Smooth muscle cell (in vitro differentiated cells): ENCODE results near the gene DEFB114. TPM values are rescaled to one million over a fixed set of nuclear protein-coding genes. Genes with fewer than 3 reads are reported as not detected.

Experiments
- DNase-seq: peaks from one replicate; lab custom pipeline; 2025; ENCODE audit not compliant: unreplicated experiment; lab: John Stamatoyannopoulos, UW
- H2AFZ ChIP-seq: fragments of 200-600 bp; sonication (generic); 2 replicates; pipeline ENCODE4 v1.6.0; 2016; ENCODE audit warnings: antibody characterized with exemption, low read depth, mild to moderate bottlenecking
- H3F3A ChIP-seq: fragments of 200-600 bp; sonication (generic); 2 replicates; pipeline ENCODE4 v1.6.0; 2017; ENCODE audit warnings: antibody characterized with exemption, low read depth
- H3K27ac ChIP-seq: fragments of 200-600 bp; sonication (generic); 2 replicates; pipeline ENCODE4 v1.5.1; 2016; ENCODE audit warnings: low read depth, mild to moderate bottlenecking
- H3K27me3 ChIP-seq: fragments of 200-600 bp; sonication (generic); 2 replicates; pipeline ENCODE4 v1.6.1; 2016; ENCODE audit warnings: low read depth, mild to moderate bottlenecking
- H3K36me3 ChIP-seq: fragments of 200-600 bp; sonication (generic); 2 replicates; pipeline ENCODE4 v1.5.1; 2016; ENCODE audit warnings: low read depth
- H3K4me1 ChIP-seq: fragments of 200-600 bp; sonication (generic); 2 replicates; pipeline ENCODE4 v1.5.1; 2016; ENCODE audit warnings: low read depth
- H3K4me2 ChIP-seq: fragments of 200-600 bp; sonication (generic); 2 replicates; pipeline ENCODE4 v1.6.0; 2016; ENCODE audit warnings: mild to moderate bottlenecking
- H3K4me3 ChIP-seq: fragments of 200-600 bp; sonication (generic); 2 replicates; pipeline ENCODE4 v1.5.1; 2016; ENCODE audit warnings: mild to moderate bottlenecking
- H3K79me2 ChIP-seq: fragments of 200-600 bp; sonication (generic); 2 replicates; pipeline ENCODE4 v1.6.0; 2016; ENCODE audit warnings: low read depth, mild to moderate bottlenecking
- H3K9ac ChIP-seq: fragments of 200-600 bp; sonication (generic); 2 replicates; pipeline ENCODE4 v1.6.0; 2016; ENCODE audit warnings: low read depth
- H3K9me3 ChIP-seq: fragments of 200-600 bp; sonication (generic); replicated peaks from 2 replicates; pipeline ENCODE4 v1.5.1; 2016; ENCODE audit warnings: low read depth
- H4K20me1 ChIP-seq: fragments of 200-600 bp; sonication (generic); 2 replicates; pipeline ENCODE4 v1.6.0; 2016; ENCODE audit warnings: low read depth
- WGBS: methylation state at CpG from one replicate; pipeline ENCODE4 v1.1.7; 2016; ENCODE audit warnings: low lambda C conversion rate; 5-methylcytosine and 5-hydroxymethylcytosine counted together
- polyA plus RNA-seq: library from polyadenylated mRNA; unstranded; fragments of >200 nt; fragmentation: Nextera tagmentation; extraction: Ambion mirVana; gene quantifications from 2 replicates; pipeline ENCODE4 v1.2.1, GENCODE V29; 2016
- total RNA-seq: library from RNA; depleted of rRNA; stranded (reverse); fragments of >200 nt; gene quantifications from 2 replicates; pipeline ENCODE4 v1.2.3, GENCODE V29; 2014
- TF ChIP-seq, protein P1 (sequence below): fragments of 200-600 bp; sonication (generic); IDR thresholded peaks from 2 replicates; pipeline ENCODE4 v1.5.1; 2017; ENCODE audit warnings: borderline replicate concordance, mild to moderate bottlenecking, antibody characterized with exemption; ENCODE audit not compliant: insufficient read depth, poor library complexity, severe bottlenecking

The DEFB114 gene, protein sequence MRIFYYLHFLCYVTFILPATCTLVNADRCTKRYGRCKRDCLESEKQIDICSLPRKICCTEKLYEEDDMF
- total RNA-seq (not detected in 2 replicates), polyA plus RNA-seq (not detected in 2 replicates)

DNA sequence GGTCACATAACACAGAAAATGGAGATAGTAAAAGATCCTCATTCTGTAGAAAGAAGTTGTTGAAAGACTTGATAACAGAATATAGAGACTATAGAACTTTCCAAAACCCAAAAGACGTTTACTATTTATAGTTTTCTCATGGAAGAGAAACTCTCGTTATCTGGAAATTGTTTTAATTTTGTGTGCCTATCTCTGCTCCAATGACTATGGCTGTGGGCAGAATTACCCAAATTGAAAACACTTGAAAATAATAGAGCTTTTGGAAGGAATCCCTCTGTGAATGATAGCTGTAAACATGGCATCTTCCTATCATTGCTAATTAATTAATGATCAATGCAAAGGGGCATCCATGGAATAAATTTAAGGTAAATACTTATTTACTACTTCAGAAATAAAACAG is at the start of gene DEFB114:
TSS of gene DEFB114 (minus strand) at position 101 of the 400 bp plus-strand sequence. CDS start at position 42, 59 bp downstream.
- no peak within 1 kb of the TSS for H3K9ac ChIP-seq
- no peak within 1 kb of the TSS for H3K4me2 ChIP-seq
- no peaks in the 10 kb centered on the region for H3K4me1 ChIP-seq
- no peak within 1 kb of the TSS for H3K4me3 ChIP-seq
- H4K20me1 ChIP-seq, result no peaks in the 10 kb centered on the region
- H3K27ac ChIP-seq, result no peak within 1 kb of the TSS
- no peaks in the 10 kb centered on the region for H3F3A ChIP-seq
- no peak for DNase-seq
- no peaks in the 10 kb centered on the region for H3K9me3 ChIP-seq
- TF ChIP-seq, protein P1, sequence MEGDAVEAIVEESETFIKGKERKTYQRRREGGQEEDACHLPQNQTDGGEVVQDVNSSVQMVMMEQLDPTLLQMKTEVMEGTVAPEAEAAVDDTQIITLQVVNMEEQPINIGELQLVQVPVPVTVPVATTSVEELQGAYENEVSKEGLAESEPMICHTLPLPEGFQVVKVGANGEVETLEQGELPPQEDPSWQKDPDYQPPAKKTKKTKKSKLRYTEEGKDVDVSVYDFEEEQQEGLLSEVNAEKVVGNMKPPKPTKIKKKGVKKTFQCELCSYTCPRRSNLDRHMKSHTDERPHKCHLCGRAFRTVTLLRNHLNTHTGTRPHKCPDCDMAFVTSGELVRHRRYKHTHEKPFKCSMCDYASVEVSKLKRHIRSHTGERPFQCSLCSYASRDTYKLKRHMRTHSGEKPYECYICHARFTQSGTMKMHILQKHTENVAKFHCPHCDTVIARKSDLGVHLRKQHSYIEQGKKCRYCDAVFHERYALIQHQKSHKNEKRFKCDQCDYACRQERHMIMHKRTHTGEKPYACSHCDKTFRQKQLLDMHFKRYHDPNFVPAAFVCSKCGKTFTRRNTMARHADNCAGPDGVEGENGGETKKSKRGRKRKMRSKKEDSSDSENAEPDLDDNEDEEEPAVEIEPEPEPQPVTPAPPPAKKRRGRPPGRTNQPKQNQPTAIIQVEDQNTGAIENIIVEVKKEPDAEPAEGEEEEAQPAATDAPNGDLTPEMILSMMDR, result no peak
- no peak within 1 kb of the TSS for H2AFZ ChIP-seq
- 84% methylated on average over 2 of the region's 2 CpGs for WGBS
- no peaks in the 10 kb centered on the region for H3K79me2 ChIP-seq
- H3K27me3 ChIP-seq, result no peaks in the 10 kb centered on the region
- no peaks in the 10 kb centered on the region for H3K36me3 ChIP-seq

DNA sequence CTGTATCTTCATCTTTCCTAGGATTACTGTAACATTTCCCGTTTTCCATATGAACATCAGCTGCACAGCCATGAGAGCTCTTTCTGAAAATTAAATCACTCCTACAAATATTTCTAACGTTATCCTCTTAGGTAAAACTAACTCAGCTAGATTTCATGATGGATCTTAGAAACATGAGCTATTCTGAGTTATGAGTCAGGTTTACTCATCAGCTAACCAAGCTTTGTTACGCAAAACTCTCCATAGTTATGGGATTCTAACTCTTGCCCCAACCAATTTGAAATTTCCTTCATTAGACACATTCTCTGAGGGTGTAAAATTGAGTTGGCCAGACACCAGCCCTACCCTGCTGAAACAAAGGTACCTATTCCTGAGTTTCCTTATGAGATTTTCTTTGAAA is 43.9 kb upstream of the DEFB114 start:
- no peak overlapping the region for H3K9ac ChIP-seq
- TF ChIP-seq, protein P1, result no peak
- H3K27me3 ChIP-seq, result no peaks in the 10 kb centered on the region
- H3K27ac ChIP-seq, result no peak overlapping the region
- H4K20me1 ChIP-seq, result no peaks in the 10 kb centered on the region
- no peak overlapping the region for H2AFZ ChIP-seq
- H3K4me1 ChIP-seq, result no peaks in the 10 kb centered on the region
- no peaks in the 10 kb centered on the region for H3K36me3 ChIP-seq
- no peak overlapping the region for H3K4me3 ChIP-seq
- H3F3A ChIP-seq, result no peaks in the 10 kb centered on the region
- H3K9me3 ChIP-seq, result no peaks in the 10 kb centered on the region
- no peak for DNase-seq
- H3K79me2 ChIP-seq, result no peaks in the 10 kb centered on the region
- 66% methylated on average over 3 of the region's 3 CpGs for WGBS
- H3K4me2 ChIP-seq, result no peak overlapping the region

DNA sequence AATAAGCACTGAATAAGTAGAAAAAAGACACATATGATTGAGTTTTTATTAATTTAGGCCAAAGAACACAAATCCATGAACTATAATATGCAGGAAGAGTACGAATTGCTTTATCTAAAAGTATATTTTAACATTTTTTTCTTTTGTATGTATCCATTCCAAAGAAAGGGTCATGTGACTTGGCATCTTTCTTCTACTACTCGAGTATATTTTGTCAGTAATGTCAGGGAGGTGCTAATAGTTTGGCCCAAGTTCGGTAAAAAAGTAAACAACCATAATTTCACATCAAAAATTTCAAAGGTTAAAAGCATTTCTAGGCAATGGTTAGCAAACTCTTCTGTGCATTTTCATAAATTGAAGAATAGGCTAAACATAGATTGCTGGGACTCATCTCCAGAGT is 39.2 kb upstream of the DEFB114 start:
- WGBS, result 87% methylated on average over 3 of the region's 3 CpGs
- Histone ChIP-seq H3K36me3 (no peaks in the 10 kb centered on the region), H3K4me2 (no peak overlapping the region), H3K4me3 (no peak overlapping the region), H3K27ac (no peak overlapping the region), H3K27me3 (no peaks in the 10 kb centered on the region), H3K9me3 (no peaks in the 10 kb centered on the region), H3F3A (no peaks in the 10 kb centered on the region), H2AFZ (no peak overlapping the region), H3K4me1 (no peaks in the 10 kb centered on the region), H3K9ac (no peak overlapping the region), H3K79me2 (no peaks in the 10 kb centered on the region), H4K20me1 (no peaks in the 10 kb centered on the region)
- TF ChIP-seq, protein P1, result no peak
- no peak for DNase-seq

DNA sequence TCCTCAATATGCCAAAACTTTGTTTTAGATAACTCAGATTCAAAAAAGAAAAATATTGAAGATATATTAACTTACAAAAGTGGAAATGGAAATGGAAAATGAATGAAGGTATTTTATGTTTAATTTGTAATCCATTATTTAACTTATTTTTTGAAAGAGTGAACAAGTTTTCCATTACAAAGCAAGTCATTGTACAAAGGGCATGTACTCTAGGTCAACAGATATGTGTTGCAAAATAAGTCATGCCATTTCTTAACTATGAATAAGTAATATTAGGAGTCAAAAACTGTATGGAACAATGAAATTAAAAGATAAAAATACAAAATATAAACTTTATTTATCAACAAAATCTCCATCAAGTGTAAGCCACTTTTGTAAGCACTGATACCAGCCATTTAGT is 31.3 kb upstream of the DEFB114 start:
- no peak overlapping the region for H3K4me2 ChIP-seq
- H3K9ac ChIP-seq, result no peak overlapping the region
- DNase-seq, result no peak
- H3K36me3 ChIP-seq, result no peaks in the 10 kb centered on the region
- H3K27me3 ChIP-seq, result no peaks in the 10 kb centered on the region
- no peaks in the 10 kb centered on the region for H3F3A ChIP-seq
- no peak overlapping the region for H2AFZ ChIP-seq
- TF ChIP-seq, protein P1, result no peak
- H3K9me3 ChIP-seq, result no peaks in the 10 kb centered on the region
- H3K79me2 ChIP-seq, result no peaks in the 10 kb centered on the region
- H3K4me3 ChIP-seq, result no peak overlapping the region
- no peaks in the 10 kb centered on the region for H3K4me1 ChIP-seq
- no peak overlapping the region for H3K27ac ChIP-seq
- no peaks in the 10 kb centered on the region for H4K20me1 ChIP-seq
